Aorta (tissue), 5 donors: ENCODE data around the gene GSTM1. TPM values are rescaled to one million over a fixed set of nuclear protein-coding genes. Genes with fewer than 3 reads are reported as not detected.
"Not testable (repeated sequence)": the region's sequence is repeated elsewhere in the genome, so short reads cannot be mapped to it uniquely, and the experiment has no call there.

Experiments used
- ATAC-seq: fragments of 200-7000 bp; cut with Tn5 transposase; one replicate; pipeline ENCODE4 v1.9.1; 2022; ENCODE audit warnings: moderate library complexity; ENCODE audit not compliant: low FRiP score
- DNase-seq, 2 donors: peaks; one replicate each; pipeline ENCODE4 v3.0.0-alpha.2; 2020
- H3K27ac ChIP-seq, 2 donors: one replicate each; pipeline ENCODE4 v1.5.1; 2013; ENCODE audit warnings: low read length in 2 of 2, mild to moderate bottlenecking in 2 of 2, moderate library complexity in 2 of 2, control low read depth in 1 of 2, inconsistent platforms in 1 of 2, low read depth in 1 of 2
- H3K27me3 ChIP-seq, 2 donors: one replicate each; pipeline ENCODE4 v1.6.1; 2013; ENCODE audit warnings: control low read depth in 1 of 2, low read length in 1 of 2, mild to moderate bottlenecking in 1 of 2, moderate library complexity in 1 of 2; ENCODE audit not compliant: insufficient read depth in 2 of 2, control insufficient read depth in 1 of 2
- H3K36me3 ChIP-seq, 2 donors: one replicate each; pipeline ENCODE4 v1.6.1; 2013; ENCODE audit warnings: control low read depth in 1 of 2, low read length in 1 of 2, mild to moderate bottlenecking in 1 of 2; ENCODE audit not compliant: insufficient read depth in 2 of 2, control insufficient read depth in 1 of 2
- H3K4me1 ChIP-seq, 2 donors: one replicate each; pipeline ENCODE4 v1.6.1; 2013; ENCODE audit warnings: low read length in 2 of 2, control low read depth in 1 of 2, mild to moderate bottlenecking in 1 of 2, moderate library complexity in 1 of 2; ENCODE audit not compliant: insufficient read depth in 2 of 2, control insufficient read depth in 1 of 2
- H3K4me3 ChIP-seq, 2 donors: one replicate each; pipeline ENCODE4 v1.5.1; 2013; ENCODE audit warnings: low read length in 2 of 2, control low read depth in 1 of 2, mild to moderate bottlenecking in 1 of 2
- H3K9me3 ChIP-seq: one replicate; pipeline ENCODE4 v1.6.1; 2013; ENCODE audit warnings: mild to moderate bottlenecking, low read length; ENCODE audit not compliant: control insufficient read depth
- WGBS, 2 donors: extraction: QIAGEN DNeasy Blood & Tissue Kit; methylation state at CpG; one replicate each; pipeline ENCODE4 v1.1.7; 2013; 5-methylcytosine and 5-hydroxymethylcytosine counted together
- intact Hi-C, 2 donors: fragments of 100-400 bp; cut with DNase I; formaldehyde crosslinking; loops; one replicate each; pipeline versions ENCODE4 v1.14.2 to v1.15.0; 2022
- polyA plus RNA-seq, 2 donors: library from polyadenylated mRNA; stranded (reverse); fragments of 200-250 nt; gene quantifications; one replicate each; pipeline ENCODE4 v1.2.3, GENCODE V29; 2013
- total RNA-seq, 2 donors: library from RNA; stranded (reverse); fragmentation: NEBNext Ultra II Directional; extraction: Animal tissue kit (Norgen Biotek cat#: 25700); gene quantifications; one replicate each; pipeline ENCODE4 v1.2.1, GENCODE V29; 2021
- donor health status: healthy with polysubstance abuse.
- donor health status: Bipolar disorder and iron deficiency.
- donor health status: DM: no; HTN: no; CAD: no.
- donor health status: DM: no; HTN: no; CAD: no.
- donor health status: DM: yes; HTN: yes; CAD: no.

The GSTM1 gene
- total and polyA plus RNA-seq, 4 donors = 42.4 to 63.8 (median 54.4) TPM; not detected in 1

- not testable (repeated sequence) for H3K27ac ChIP-seq, DNase-seq, H3K36me3 ChIP-seq, H3K4me3 ChIP-seq, H3K27me3 ChIP-seq, H3K4me1 ChIP-seq, H3K9me3 ChIP-seq, ATAC-seq
- intact Hi-C loops = loop anchor here in 1 of 2 donors (5.0 kb wide), 1 partner anchor 137 kb away; the partner anchor contains the start of gene GNAI3
- 92 to 95% methylated on average over 6 of the region's 6 CpGs for WGBS, 2 donors
These were observed 2.8 kb upstream of the GSTM1 start for GRCh38 chr1:109684777-109685176.

- not testable (repeated sequence) for H3K9me3 ChIP-seq, H3K27me3 ChIP-seq, H3K4me3 ChIP-seq, ATAC-seq, H3K27ac ChIP-seq, H3K36me3 ChIP-seq, H3K4me1 ChIP-seq, DNase-seq
- intact Hi-C loops = loop anchor here in 1 of 2 donors (5.0 kb wide), 1 partner anchor 138 kb away; the partner anchor contains the start of gene GNAI3
- 59 to 60% methylated on average over 1 of the region's 1 CpG for WGBS, 2 donors
These were observed 2.2 kb upstream of the GSTM1 start for GRCh38 chr1:109685399-109685798.

GRCh38 chr1:109685890-109686289, 1.7 kb upstream of the GSTM1 start:
- H3K9me3 ChIP-seq, DNase-seq, H3K36me3 ChIP-seq, H3K4me3 ChIP-seq, ATAC-seq, H3K27ac ChIP-seq, H3K27me3 ChIP-seq, H3K4me1 ChIP-seq: not testable (repeated sequence)
- WGBS, 2 donors = 94% methylated on average over 4 of the region's 4 CpGs
- intact Hi-C loops = loop anchor here in 1 of 2 donors (2.0 to 5.0 kb wide), 2 partner anchors 45 to 139 kb away; partner anchors contain the start of gene GNAI3

GRCh38 chr1:109687109-109687508, 508 bp upstream of the GSTM1 start:
- WGBS, 2 donors = 16 to 18% methylated on average over 10 to 11 of the region's 11 CpGs
- DNase-seq, H3K36me3 ChIP-seq, H3K9me3 ChIP-seq, H3K4me1 ChIP-seq, H3K27me3 ChIP-seq, H3K4me3 ChIP-seq, ATAC-seq: not testable (repeated sequence)
- intact Hi-C loops = loop anchor here in 1 of 2 donors (2.0 to 5.0 kb wide), 2 partner anchors 46 to 140 kb away; partner anchors contain the start of gene GNAI3
- H3K27ac ChIP-seq = peak overlapping the region in 1 of 2 donors; percentile 66

GRCh38 chr1:109689844-109690405, 2.3 kb downstream of the GSTM1 start:
- Histone ChIP-seq H3K9me3 (no peaks in the 10 kb centered on the region), H3K4me3 (no peak overlapping the region), H3K36me3 (no peaks in the 10 kb centered on the region), H3K27me3 (no peaks in the 10 kb centered on the region), H3K4me1 (no peaks in the 10 kb centered on the region), H3K27ac (no peak overlapping the region)
- DNase-seq (no peak), ATAC-seq (no peak)
- intact Hi-C loops = loop anchor here in 1 of 2 donors (5.0 kb wide), 1 partner anchor 143 kb away; the partner anchor contains the start of gene GNAI3
- 38 to 43% methylated on average over 5 to 6 of the region's 6 CpGs for WGBS, 2 donors

- ATAC-seq = no peak
- H3K27ac ChIP-seq = no peak overlapping the region
- no peaks in the 10 kb centered on the region for H3K9me3 ChIP-seq
- no peak overlapping the region for H3K4me3 ChIP-seq
- intact Hi-C loops = no loop called here
- 13 to 81% methylated on average over 2 to 6 of the region's 6 CpGs for WGBS, 2 donors
- H3K27me3 ChIP-seq = no peaks in the 10 kb centered on the region
- no peaks in the 10 kb centered on the region for H3K36me3 ChIP-seq
- DNase-seq = no peak
- H3K4me1 ChIP-seq = no peaks in the 10 kb centered on the region
These were observed 4.1 kb downstream of the GSTM1 start for GRCh38 chr1:109691759-109692158.

- H3K27me3 ChIP-seq, H3K36me3 ChIP-seq, H3K4me1 ChIP-seq, H3K27ac ChIP-seq, H3K9me3 ChIP-seq, intact Hi-C loops, DNase-seq, H3K4me3 ChIP-seq, ATAC-seq: not testable (repeated sequence)
- WGBS, 2 donors = 87% methylated on average over 5 of the region's 5 CpGs
These were observed 6.8 kb downstream of the GSTM1 start for GRCh38 chr1:109694400-109694799.

- H3K4me3 ChIP-seq, H3K27me3 ChIP-seq, intact Hi-C loops, DNase-seq, H3K4me1 ChIP-seq, H3K27ac ChIP-seq, H3K36me3 ChIP-seq, H3K9me3 ChIP-seq, ATAC-seq: not testable (repeated sequence)
- WGBS, 2 donors = 79 to 86% methylated on average over 3 of the region's 3 CpGs
These were observed 7.5 kb downstream of the GSTM1 start for GRCh38 chr1:109695138-109695537.

GRCh38 chr1:109697066-109697465, 9.4 kb downstream of the GSTM1 start:
- no peaks in the 10 kb centered on the region for H3K36me3 ChIP-seq
- no peak overlapping the region for H3K4me3 ChIP-seq
- 36 to 56% methylated on average over 4 of the region's 4 CpGs for WGBS, 2 donors
- no peaks in the 10 kb centered on the region for H3K27me3 ChIP-seq
- H3K4me1 ChIP-seq = no peaks in the 10 kb centered on the region
- no peak for ATAC-seq
- no peaks in the 10 kb centered on the region for H3K9me3 ChIP-seq
- intact Hi-C loops = no loop called here
- DNase-seq = no peak
- H3K27ac ChIP-seq = no peak overlapping the region
